Effector CD8-positive, alpha-beta T cell (primary cell): ENCODE data around the gene TVP23A.

Experiments
- DNase-seq: peaks from one replicate; lab custom pipeline; 2025; lab: John Stamatoyannopoulos, UW
- total RNA-seq, 4 experiments: gene quantifications; one replicate each; lab custom pipeline; 2026; lab: John Stamatoyannopoulos, UW

The TVP23A gene
- 0 reads per million in 4 experiments for total RNA-seq

DNA sequence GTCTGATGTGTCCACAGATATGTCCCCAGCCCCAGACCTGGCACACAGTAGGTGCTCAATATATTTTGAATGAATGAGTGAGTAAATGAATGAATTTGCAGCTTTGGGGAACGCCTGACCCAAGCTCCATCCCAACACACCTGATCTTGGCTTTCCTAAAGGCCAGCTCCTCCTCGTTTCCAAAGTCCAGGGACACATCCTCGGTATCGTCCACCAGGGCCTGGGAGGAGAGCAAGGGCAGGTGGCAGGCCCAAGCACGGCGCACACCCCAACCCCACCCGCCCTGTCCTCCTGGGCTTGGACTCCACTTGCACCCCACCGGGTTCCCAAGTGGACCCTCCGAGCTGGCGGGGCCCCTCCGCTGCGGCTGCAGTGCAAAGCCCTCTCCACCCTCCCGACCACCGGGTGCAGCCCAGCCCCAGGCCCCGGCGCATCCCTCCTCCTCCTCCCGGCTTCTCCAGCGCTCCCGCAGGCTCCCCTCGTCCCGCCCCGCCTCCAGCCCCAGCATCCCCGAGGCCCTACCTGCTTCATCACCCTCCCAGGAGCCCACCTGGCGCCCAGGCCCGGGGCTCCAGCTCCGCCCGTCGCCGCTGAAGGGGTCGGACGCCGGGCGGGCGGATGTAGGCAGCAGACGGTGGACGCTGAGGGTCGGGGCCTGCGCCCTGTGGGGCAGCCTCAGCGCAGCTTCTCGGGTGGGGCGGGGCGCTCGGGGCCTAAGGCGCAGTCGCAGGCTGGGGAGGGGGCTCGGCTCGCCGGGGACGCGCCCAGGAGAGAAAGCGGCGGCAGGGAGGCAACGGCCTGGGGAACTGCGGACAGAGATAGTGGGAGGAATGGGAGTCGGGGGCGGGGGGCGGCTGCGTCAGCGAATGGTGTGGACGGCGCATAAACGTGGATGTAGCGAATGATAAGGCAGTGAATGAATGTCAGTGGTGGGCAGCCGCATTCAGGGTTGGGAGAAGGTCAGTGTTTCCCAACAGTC lies at the start of gene TVP23A:
Gene TVP23A, minus strand, starts transcription at position 832 of the 979 bp plus-strand sequence. Its CDS starts 301 bp downstream, at position 531.
- DNase-seq, result no peak

DNA sequence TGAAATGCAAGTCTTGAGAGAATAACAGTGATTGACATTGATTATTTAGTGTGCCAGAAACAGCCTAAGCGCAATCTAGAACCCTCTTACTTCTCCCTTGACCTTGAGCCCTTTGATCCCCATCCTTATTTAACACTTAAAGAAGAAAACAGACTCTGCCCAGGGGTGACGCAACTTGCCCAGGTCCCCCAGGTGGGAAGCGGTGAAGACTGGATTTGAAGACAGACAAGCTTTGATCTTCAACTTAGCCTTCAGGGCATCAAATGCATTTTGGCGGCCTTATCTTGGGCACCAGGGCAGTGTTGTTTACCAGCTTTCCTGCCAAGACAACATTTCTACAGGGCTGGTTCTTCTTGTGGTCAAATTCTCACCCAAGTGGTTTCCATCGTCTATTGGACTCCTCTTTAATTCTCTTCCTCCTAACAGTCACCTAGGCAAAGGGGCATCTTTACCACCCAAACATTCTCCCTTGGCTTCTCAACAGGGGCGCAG lies 49.6 kb upstream of the TVP23A start:
- DNase-seq, result no peak

GRCh38 chr16:10867199-10867598 lies 48.6 kb upstream of the TVP23A start:
- DNase-seq, result no peak

- DNase-seq, result no peak
Observed at GRCh38 chr16:10865991-10866966, 47.7 kb upstream of the TVP23A start.

DNA sequence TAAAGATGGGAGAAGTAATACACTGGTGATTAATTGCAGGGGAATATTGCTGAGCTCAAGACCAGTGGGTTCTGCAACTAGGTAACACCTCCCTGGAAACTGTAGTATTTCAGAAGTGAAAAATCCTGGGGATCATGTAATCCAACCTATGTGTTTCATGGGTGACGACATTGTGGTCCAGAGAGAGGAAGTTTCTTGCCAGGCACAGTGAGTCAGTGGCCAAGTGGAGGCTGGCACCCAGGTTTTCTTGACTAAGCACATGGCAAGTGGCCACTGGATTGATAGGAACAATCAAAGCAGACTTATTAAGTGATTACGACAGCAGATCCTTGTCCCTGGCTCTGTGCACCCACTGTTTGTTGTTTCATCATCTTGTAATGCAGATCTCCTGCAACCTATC lies 43.8 kb upstream of the TVP23A start:
- DNase-seq, result no peak

DNA sequence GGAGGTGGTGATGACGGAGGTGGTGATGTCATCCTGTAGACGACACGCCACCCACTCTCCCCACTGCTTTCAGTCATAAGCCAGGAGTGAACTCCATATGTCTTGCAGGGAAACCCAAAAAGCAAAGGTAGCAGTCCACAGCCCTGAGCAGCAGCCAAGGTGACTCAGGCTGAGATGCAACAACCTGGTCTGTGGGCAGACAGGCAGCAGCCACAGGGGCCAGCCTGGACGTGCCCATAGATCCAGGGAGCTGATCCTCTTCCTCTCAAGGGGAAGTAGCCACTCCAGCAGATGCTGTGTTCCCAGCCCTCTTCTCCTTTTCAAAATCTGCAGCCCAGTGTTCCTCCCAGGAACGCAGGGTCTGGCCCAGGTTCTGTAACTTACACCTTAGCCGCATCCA lies 41.1 kb upstream of the TVP23A start:
- DNase-seq, result no peak

- DNase-seq, result no peak
Observed at GRCh38 chr16:10859020-10859419, 40.4 kb upstream of the TVP23A start.

DNA sequence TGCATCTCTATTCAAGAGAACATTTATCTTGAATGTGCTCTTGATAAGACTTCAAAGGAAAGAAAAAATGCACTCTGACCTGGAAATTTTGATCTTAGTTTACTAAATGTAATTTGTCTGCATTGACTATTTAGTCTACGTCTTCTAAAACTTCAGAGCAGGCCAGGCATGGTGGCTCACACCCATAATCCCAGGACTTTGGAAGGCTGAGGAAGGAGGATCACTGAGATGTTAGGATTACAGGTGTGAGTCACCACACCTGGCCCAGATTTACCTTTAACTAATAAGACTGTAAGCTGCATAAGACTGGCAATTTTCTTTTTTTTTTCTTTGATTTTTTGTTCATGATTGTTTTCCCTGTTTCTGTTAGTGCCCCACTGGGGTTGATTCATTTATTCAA lies 39.6 kb upstream of the TVP23A start:
- DNase-seq, result no peak

DNA sequence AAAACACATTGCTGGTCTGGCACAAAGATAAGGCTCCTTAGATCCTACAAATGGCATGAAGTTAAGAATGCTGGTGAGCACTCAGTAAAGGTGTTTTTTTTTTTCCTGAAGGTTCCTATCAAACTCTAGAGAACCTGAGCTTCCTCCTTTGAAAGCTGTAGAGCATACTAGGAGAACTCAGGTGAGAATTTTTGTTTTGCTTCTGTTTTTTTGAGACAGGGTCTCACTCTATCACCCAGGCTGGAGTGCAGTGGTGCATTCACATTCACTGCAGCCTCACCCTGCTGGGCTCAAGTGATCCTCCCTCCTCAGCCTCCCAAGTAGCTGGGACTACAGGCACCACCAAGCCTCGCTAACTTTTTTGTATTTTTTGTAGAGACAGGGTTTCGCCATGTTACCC lies 37.4 kb upstream of the TVP23A start:
- no peak for DNase-seq

DNA sequence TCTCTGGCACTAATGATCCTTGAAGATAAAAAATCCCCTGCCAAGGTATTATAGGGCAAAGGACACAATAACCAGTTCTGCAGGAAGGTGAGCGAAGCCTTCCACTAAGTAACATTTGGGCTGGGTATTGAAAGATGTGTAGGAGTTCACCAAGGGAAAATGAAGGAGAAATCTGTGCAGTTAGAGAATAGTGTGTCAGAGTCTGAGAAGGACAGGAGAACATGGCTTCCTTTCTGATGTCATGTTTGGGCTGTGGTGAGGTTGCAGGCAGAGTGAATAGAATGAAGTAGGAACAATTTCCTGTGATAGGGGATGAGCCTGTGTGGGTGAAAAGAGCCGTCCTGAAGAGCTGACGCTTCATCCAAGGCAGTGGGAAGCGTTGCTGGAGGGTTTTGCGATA lies 34.4 kb upstream of the TVP23A start:
- DNase-seq, result no peak

DNA sequence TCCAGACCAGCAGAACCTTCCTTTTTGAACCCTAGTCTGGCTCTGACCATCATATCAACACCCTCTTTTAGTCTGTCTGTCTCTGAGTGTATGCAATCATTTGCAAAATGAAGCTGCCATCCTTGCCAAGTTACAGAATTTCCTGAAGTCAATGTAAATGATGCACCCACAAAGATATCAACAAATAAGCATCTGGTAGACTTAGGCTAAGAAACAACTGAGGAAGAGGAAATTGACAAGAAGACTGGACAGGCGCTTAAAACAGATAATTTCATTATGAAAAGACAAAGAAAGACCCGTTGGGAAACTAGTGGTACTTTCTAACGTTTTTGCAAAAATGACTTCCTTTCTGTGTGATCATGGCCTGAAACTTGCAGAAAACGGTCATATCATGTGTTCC lies 33.7 kb upstream of the TVP23A start:
- DNase-seq, result no peak

DNA sequence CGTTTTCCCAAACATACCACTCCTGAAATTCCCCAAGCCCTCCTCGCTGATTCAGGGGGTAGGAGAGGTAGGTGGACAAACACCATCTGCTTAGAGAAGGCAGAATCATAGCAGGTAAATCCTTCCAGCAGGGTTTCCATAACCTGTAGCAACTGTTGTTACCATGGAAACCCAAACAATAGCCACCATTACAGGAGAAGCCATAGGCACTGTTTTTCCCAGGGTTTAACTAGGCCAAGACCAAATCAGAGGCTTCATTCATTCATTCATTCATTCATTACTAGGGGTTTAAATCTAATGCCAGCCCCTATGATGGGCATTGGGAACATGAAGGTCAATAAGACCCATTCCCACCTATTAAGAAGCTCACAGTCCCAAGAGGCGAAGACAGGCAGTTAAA lies 32.9 kb upstream of the TVP23A start:
- DNase-seq, result no peak

DNA sequence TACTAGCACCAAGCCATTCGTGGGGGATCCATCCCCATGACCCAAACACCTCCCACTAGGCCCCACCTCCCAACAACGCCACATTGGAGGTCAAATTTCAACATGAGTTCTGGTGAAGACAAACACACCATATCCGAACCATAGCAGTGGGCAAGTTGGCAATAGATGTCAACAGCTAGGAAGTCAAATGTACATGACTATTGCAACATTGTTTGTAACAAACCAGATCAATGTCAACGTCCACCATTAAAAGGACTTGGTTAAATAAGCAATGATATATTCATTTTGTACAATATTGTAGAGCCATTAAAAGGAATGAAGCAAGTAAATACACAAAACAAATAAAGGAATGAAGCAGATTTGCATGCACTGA lies 31.9 kb upstream of the TVP23A start:
- DNase-seq, result no peak

- DNase-seq, result no peak
Observed at GRCh38 chr16:10849736-10850477, 31.3 kb upstream of the TVP23A start.

GRCh38 chr16:10847176-10847575 lies 28.6 kb upstream of the TVP23A start:
- no peak for DNase-seq

DNA sequence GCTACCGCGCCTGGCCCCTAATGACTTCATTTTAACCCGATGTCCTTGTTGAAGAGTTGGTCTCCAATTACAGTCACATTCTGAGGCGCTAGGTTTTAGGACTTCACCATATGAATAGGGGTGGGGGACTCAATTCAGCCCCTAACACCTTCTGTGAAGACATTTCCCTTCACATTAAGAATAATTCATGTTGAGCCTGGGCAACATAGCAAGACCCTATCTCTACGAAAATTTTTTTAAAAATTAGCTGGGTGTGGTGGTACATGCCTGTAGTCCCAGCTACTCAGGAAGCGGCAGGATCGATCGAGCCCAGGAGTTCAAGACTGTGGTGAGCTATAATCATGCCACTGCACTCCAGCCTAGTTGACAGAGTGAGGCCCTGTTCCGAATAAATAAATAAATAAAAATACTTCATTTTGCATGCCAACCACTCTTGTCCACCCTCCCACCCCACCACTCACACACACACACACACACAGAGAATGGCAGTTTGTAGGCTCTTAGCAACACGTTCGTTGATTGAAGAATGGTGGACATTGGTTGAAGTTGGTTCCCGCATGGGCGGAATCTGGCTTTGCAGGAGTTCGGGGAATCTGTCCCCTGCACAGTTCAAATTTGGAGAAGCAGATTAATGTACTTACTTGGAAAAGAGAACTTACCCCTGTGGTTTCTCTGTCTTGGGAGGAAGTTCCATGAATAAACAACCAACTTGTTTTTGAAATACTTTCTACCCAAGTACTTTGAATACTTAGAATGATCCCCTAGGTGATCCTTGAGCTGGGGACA lies 27.8 kb upstream of the TVP23A start:
- DNase-seq, result no peak

DNA sequence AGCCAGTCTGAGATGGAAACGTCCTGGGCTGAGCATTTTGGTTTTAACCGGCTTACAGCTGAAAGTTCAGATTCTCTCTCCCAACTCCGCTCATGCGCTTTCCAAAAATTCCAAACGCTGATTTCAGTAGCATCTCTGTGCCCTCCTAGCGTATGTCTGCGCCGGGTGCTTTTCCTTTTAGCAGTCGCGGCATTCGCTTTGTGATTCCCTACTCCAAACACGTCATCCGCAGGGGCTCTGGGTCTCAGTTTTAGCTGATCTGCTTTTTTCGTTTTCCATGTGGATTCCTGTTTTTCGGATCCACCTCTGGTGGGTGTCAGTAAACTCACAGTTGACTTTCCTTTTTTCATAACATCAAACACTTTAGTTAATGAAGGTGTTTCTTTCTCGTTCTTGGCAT lies 22.1 kb upstream of the TVP23A start:
- DNase-seq, result no peak

- no peak for DNase-seq
Observed at GRCh38 chr16:10839279-10839666, 20.7 kb upstream of the TVP23A start.

DNA sequence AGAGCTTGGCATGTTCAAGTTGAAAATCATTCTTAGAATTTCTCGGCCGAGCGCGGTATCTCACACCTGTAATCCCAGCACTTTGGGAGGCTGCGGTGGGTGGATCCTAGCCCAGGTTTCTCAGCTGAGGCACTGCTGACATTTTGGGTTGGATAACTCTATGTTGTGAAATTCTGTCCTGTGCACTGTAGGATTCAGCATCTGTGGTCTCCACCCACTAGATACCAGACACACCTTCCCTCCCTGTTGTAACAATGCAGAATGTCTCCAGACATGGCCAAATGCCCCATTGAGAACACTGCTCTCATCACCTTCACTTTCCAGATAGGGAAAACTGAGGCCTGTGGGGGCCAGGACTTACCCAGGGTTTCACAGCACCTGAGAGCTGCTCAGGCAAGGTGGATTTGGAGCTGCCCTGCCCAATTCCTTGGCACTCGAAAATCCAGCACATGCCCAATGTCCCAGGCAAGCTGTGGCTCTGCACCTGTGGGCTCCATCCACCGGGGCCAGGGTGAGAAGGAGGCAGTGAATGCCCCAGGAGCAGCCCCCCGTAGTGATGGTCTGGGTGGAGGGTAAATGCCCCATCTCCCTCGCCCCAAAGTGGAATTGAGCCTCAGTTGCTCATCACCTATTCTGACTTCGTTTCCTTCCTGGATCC lies 20.2 kb upstream of the TVP23A start:
- DNase-seq, result no peak

- DNase-seq, result no peak
Observed at GRCh38 chr16:10836174-10836853, 17.7 kb upstream of the TVP23A start.
